NCI-H2029 (cell line): ENCODE measurements around the gene ADGRA1.

ENCODE experiments used
- DNase-seq: peaks from one replicate; lab custom pipeline; 2025; lab: John Stamatoyannopoulos, UW

ADGRA1 gene

GRCh38 chr10:133094866-133095265 is 7.1 kb downstream of the ADGRA1 start:
- no peak for DNase-seq

- no peak for DNase-seq
These were observed 7.9 kb downstream of the ADGRA1 start for GRCh38 chr10:133095586-133095985.

GRCh38 chr10:133096616-133097269 is 9.0 kb downstream of the ADGRA1 start:
- no peak for DNase-seq

- DNase-seq = no peak
These were observed 9.7 kb downstream of the ADGRA1 start for GRCh38 chr10:133097418-133097817.

GRCh38 chr10:133097961-133098360 is 10.2 kb downstream of the ADGRA1 start:
- DNase-seq = no peak

- DNase-seq = no peak
These were observed 10.9 kb downstream of the ADGRA1 start for GRCh38 chr10:133098426-133099124.

GRCh38 chr10:133099571-133099970 is 11.8 kb downstream of the ADGRA1 start:
- no peak for DNase-seq

- no peak for DNase-seq
These were observed 12.5 kb downstream of the ADGRA1 start for GRCh38 chr10:133100186-133100585.

- peak; percentile 4 for DNase-seq
These were observed 13.1 kb downstream of the ADGRA1 start for GRCh38 chr10:133100706-133101415.

- no peak for DNase-seq
These were observed 13.7 kb downstream of the ADGRA1 start for GRCh38 chr10:133101416-133101810.

GRCh38 chr10:133102415-133103095 is 14.8 kb downstream of the ADGRA1 start:
- no peak for DNase-seq

GRCh38 chr10:133103311-133103910 is 15.7 kb downstream of the ADGRA1 start:
- no peak for DNase-seq

- DNase-seq = no peak
These were observed 16.6 kb downstream of the ADGRA1 start for GRCh38 chr10:133104068-133104962.

- DNase-seq = no peak
These were observed 17.4 kb downstream of the ADGRA1 start for GRCh38 chr10:133104963-133105640.

- DNase-seq = no peak
These were observed 18.1 kb downstream of the ADGRA1 start for GRCh38 chr10:133105686-133106390.

- DNase-seq = no peak
These were observed 18.8 kb downstream of the ADGRA1 start for GRCh38 chr10:133106516-133106915.

GRCh38 chr10:133107442-133107841 is 19.7 kb downstream of the ADGRA1 start:
- no peak for DNase-seq

GRCh38 chr10:133109711-133110110 is 22.0 kb downstream of the ADGRA1 start:
- DNase-seq = no peak

GRCh38 chr10:133110133-133110532 is 22.4 kb downstream of the ADGRA1 start:
- DNase-seq = no peak
